Measurements from ENCODE around the gene ZNHIT2.

DNA sequence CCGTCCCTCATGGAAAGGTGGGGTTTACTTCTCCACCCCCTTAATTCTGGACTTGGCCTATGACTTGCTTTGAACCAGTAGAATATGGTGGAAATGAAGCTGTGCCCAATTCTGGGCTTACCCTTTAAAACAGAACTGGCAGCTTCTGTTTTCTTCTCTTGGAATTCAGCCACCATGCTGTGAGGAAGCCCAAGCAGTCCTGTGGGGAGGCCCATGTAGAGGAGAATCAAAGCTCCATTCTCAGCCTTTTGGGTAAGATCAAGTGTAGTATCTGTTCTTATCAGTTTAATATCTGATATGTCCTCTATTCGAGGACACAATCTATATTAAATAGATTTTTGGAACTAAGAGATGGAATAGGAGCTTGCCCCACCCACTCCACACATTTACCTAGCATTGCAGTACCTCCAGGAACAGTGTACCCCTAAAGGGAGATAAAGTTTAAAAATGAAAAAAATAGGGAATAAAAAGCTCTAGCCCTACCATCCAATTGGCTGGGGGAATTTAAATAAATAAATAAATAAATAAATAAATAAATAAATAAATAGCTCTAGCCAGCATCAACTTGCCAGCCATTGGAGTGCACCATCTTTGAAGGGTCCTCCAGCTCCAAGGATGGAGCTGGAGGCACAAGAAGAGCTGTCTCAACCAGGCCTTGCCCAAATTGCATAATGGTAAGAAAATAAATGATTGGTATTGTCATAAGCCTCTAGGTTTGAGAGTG lies 30.0 kb upstream of the ZNHIT2 start:
- TF ChIP-seq, protein P1, sequence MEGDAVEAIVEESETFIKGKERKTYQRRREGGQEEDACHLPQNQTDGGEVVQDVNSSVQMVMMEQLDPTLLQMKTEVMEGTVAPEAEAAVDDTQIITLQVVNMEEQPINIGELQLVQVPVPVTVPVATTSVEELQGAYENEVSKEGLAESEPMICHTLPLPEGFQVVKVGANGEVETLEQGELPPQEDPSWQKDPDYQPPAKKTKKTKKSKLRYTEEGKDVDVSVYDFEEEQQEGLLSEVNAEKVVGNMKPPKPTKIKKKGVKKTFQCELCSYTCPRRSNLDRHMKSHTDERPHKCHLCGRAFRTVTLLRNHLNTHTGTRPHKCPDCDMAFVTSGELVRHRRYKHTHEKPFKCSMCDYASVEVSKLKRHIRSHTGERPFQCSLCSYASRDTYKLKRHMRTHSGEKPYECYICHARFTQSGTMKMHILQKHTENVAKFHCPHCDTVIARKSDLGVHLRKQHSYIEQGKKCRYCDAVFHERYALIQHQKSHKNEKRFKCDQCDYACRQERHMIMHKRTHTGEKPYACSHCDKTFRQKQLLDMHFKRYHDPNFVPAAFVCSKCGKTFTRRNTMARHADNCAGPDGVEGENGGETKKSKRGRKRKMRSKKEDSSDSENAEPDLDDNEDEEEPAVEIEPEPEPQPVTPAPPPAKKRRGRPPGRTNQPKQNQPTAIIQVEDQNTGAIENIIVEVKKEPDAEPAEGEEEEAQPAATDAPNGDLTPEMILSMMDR (IDR thresholded peaks at IDR 0.05), result no peak
- no peak for TF ChIP-seq POLR2A (IDR thresholded peaks at IDR 0.05)
